Gastrocnemius medialis (tissue), 4 donors: ENCODE data around the gene TMSB15A.

Experiments
- POLR2A ChIP-seq, 2 donors: fragments of 450-650 bp; IDR thresholded peaks; one replicate each; pipeline ENCODE4 v1.6.1; 2017; ENCODE audit warnings: antibody characterized with exemption in 2 of 2, mild to moderate bottlenecking in 2 of 2, moderate library complexity in 2 of 2
- TF ChIP-seq, protein P1 (sequence below), 5 experiments: fragments of 450-650 bp in 3 of 5; fragments of 200-600 bp in 2 of 5; sonication (generic) in 2 of 5; IDR thresholded peaks in 4 of 5; conservative IDR thresholded peaks in 1 of 5; 1 replicate in 4 of 5; 2 replicates in 1 of 5; pipeline ENCODE4 v1.5.1; 2016 to 2019; ENCODE audit warnings: antibody characterized with exemption in 5 of 5, mild to moderate bottlenecking in 3 of 5, moderate library complexity in 3 of 5

DNA sequence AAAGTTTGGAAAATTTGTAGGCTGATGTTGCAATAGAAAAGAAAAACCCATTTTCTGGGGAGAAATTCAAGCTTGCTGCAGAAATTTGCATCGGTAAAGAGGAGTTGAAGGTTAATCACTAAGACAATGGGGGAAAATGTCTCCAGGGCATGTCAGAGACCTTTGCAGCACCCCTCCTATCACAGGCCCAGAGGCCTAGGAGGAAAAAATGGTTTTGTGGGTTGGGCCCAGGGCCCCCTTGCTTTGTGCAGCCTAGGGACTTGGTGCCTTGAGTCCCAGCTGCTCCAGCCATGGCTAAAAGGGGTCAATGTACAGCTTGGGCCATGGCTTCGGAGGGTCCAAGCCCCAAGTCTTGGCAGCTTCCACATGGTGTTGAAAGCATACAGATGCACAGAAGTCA, 17.8 kb downstream of the TMSB15A start:
- no peak for TF ChIP-seq POLR2A (IDR thresholded peaks at IDR 0.05)
- TF ChIP-seq, protein P1, sequence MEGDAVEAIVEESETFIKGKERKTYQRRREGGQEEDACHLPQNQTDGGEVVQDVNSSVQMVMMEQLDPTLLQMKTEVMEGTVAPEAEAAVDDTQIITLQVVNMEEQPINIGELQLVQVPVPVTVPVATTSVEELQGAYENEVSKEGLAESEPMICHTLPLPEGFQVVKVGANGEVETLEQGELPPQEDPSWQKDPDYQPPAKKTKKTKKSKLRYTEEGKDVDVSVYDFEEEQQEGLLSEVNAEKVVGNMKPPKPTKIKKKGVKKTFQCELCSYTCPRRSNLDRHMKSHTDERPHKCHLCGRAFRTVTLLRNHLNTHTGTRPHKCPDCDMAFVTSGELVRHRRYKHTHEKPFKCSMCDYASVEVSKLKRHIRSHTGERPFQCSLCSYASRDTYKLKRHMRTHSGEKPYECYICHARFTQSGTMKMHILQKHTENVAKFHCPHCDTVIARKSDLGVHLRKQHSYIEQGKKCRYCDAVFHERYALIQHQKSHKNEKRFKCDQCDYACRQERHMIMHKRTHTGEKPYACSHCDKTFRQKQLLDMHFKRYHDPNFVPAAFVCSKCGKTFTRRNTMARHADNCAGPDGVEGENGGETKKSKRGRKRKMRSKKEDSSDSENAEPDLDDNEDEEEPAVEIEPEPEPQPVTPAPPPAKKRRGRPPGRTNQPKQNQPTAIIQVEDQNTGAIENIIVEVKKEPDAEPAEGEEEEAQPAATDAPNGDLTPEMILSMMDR (IDR thresholded peaks at IDR 0.05 in 4 of 5, conservative IDR thresholded peaks at IDR 0.05 in 1 of 5) = no peak
